Measurements from ENCODE around the gene LPAR6. TPM values are rescaled to one million over a fixed set of nuclear protein-coding genes. Genes with fewer than 3 reads are reported as not detected.

LPAR6 gene
- total RNA-seq, 2 experiments from 2014 or later, result not detected

DNA sequence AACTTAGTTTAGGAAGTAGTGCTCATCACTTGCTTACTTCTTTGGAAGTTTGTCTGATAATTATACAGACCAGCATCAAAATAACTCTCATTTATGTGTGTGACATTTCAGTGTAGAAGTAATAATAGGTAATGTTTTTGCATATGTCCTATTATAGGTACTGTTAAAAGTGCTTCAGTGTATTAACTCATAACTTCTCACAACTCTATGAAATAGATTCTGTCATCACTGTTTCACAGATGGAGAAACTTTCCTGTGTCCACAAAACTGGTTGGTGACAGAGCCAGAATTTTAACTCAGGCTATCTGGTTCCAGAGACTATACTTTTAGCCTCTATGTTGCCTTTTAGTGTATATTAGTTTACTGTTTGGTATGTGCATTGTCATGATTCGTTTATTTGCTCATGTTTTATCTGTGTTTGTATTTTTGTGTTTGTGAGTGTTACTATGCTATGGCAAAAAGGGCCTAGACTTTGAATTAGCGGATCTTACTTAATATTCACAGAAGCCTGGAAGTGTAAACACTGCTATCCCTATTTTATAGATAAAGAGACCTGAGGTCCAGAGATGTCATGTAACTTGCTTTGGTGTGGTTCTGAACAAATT is 12.7 kb downstream of the LPAR6 start:
- CTCF ChIA-PET (ENCODE audit: unreplicated experiment), result no interaction called here
- no peaks in the 10 kb centered on the region for H3K79me2 ChIP-seq (ENCODE audit: insufficient read depth, low read depth, low read length)
- H3K27ac ChIP-seq (ENCODE audit: low read depth, low read length, poor library complexity, severe bottlenecking), result no peak overlapping the region
- BruUV-seq (replicated peaks), result no TSS peak
- no peak overlapping the region for H3K4me3 ChIP-seq (ENCODE audit: low read depth, low read length, poor library complexity, severe bottlenecking)
- H2AFZ ChIP-seq (ENCODE audit: low read length), result no peak overlapping the region
- H3K36me3 ChIP-seq (ENCODE audit: insufficient read depth, low read length), result peaks cover 31% of the 10 kb centered on the region
- H3K9me3 ChIP-seq (ENCODE audit: low read length), result no peaks in the 10 kb centered on the region
- no peaks in the 10 kb centered on the region for H3K9me2 ChIP-seq (ENCODE audit: insufficient read depth, low read length)
- DNase-seq (ENCODE audit: low spot score), result no peak
- POLR2A ChIA-PET, result interaction anchor here (2.7 kb wide), 1 partner anchor 21 kb away, joined by 8 read pairs; no protein-coding TSS in a partner anchor
- H3K4me1 ChIP-seq (ENCODE audit: insufficient read depth, low read length, poor library complexity, severe bottlenecking), result peaks cover 20% of the 10 kb centered on the region
- no peak overlapping the region for H3K4me2 ChIP-seq (ENCODE audit: low read length)
- no peaks in the 10 kb centered on the region for H4K20me1 ChIP-seq (ENCODE audit: insufficient read depth, low read length)
- intact Hi-C loops (cut with micrococcal nuclease; ENCODE audit: unreplicated experiment), result no loop called here
- TF ChIP-seq EZH2phosphoT487 (IDR thresholded peaks at IDR 0.05; ENCODE audit: borderline replicate concordance, low read depth, low read length), result no peak
- TF ChIP-seq, protein P1, sequence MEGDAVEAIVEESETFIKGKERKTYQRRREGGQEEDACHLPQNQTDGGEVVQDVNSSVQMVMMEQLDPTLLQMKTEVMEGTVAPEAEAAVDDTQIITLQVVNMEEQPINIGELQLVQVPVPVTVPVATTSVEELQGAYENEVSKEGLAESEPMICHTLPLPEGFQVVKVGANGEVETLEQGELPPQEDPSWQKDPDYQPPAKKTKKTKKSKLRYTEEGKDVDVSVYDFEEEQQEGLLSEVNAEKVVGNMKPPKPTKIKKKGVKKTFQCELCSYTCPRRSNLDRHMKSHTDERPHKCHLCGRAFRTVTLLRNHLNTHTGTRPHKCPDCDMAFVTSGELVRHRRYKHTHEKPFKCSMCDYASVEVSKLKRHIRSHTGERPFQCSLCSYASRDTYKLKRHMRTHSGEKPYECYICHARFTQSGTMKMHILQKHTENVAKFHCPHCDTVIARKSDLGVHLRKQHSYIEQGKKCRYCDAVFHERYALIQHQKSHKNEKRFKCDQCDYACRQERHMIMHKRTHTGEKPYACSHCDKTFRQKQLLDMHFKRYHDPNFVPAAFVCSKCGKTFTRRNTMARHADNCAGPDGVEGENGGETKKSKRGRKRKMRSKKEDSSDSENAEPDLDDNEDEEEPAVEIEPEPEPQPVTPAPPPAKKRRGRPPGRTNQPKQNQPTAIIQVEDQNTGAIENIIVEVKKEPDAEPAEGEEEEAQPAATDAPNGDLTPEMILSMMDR (conservative IDR thresholded peaks at IDR 0.05; ENCODE audit: low read length), result no peak

DNA sequence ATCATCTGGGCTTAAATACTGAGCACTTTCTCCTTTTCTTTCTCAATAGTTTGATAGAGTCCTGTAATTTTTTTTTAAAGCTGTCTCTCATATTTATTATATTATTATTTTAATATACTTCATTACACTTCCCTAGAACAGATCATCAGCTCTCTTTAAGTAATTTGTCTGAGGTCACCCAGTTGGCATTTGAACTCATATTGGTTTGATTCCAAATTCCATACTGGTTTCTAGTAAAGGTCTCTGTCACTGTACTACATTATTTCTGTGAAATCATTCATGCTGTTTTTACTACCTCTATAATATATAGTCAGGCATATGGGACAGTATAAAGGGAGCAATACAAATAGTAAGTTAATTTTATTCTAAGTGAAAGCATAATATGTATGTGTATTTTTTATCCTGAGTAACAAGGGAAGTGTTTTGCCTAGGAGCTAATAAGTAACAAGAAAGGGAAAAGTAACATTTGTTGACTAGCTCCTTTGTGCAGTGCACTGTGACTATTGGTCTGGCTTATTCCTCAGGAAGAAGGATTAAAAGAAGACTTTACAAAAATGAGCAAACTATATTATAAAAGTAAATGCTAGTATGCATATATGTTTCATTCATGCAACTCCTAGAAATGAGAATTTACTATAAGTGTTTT is 14.3 kb downstream of the LPAR6 start:
- no peak overlapping the region for H3K27ac ChIP-seq (ENCODE audit: low read depth, low read length, poor library complexity, severe bottlenecking)
- H3K4me3 ChIP-seq (ENCODE audit: low read depth, low read length, poor library complexity, severe bottlenecking), result no peak overlapping the region
- H3K4me2 ChIP-seq (ENCODE audit: low read length), result no peak overlapping the region
- intact Hi-C loops (cut with micrococcal nuclease; ENCODE audit: unreplicated experiment), result no loop called here
- H3K36me3 ChIP-seq (ENCODE audit: insufficient read depth, low read length), result peaks cover 46% of the 10 kb centered on the region
- no TSS peak for BruUV-seq (replicated peaks)
- ChIA-PET POLR2A (interaction anchor here (0.6 to 2.7 kb wide), 9 partner anchors 12 to 182 kb away, joined by 3 to 8 read pairs (median 4); partner anchors contain the start of gene LPAR6), CTCF (ENCODE audit: unreplicated experiment) (no interaction called here)
- H3K4me1 ChIP-seq (ENCODE audit: insufficient read depth, low read length, poor library complexity, severe bottlenecking), result peaks cover 20% of the 10 kb centered on the region
- H4K20me1 ChIP-seq (ENCODE audit: insufficient read depth, low read length), result no peaks in the 10 kb centered on the region
- H3K79me2 ChIP-seq (ENCODE audit: insufficient read depth, low read depth, low read length), result no peaks in the 10 kb centered on the region
- no peaks in the 10 kb centered on the region for H3K9me2 ChIP-seq (ENCODE audit: insufficient read depth, low read length)
- no peaks in the 10 kb centered on the region for H3K9me3 ChIP-seq (ENCODE audit: low read length)
- DNase-seq (ENCODE audit: low spot score), result no peak
- TF ChIP-seq, protein P1 (conservative IDR thresholded peaks at IDR 0.05; ENCODE audit: low read length), result no peak
- no peak for TF ChIP-seq EZH2phosphoT487 (IDR thresholded peaks at IDR 0.05; ENCODE audit: borderline replicate concordance, low read depth, low read length)
- no peak overlapping the region for H2AFZ ChIP-seq (ENCODE audit: low read length)

DNA sequence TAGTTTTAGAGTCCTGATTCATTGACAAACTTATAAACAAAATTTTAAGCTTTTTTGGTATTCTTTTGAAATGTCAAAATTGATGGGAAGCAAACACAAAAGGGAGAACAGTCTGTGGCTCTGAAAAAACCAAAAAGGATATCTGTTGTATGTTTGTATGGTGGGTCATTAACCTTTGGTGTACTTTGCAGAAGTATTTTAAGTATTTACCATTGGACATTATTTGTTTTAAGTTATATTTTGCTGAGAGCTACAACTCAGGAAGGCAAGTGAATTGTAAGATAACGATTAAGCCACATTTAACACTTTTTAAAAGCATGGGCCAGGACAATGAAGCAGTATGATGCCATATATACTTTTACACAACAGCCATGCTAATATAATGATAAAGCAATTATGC is 15.2 kb downstream of the LPAR6 start:
- intact Hi-C loops (cut with micrococcal nuclease; ENCODE audit: unreplicated experiment), result no loop called here
- H3K27ac ChIP-seq (ENCODE audit: low read depth, low read length, poor library complexity, severe bottlenecking), result no peak overlapping the region
- no TSS peak for BruUV-seq (replicated peaks)
- H3K9me3 ChIP-seq (ENCODE audit: low read length), result no peaks in the 10 kb centered on the region
- peaks cover 20% of the 10 kb centered on the region for H3K4me1 ChIP-seq (ENCODE audit: insufficient read depth, low read length, poor library complexity, severe bottlenecking)
- no peaks in the 10 kb centered on the region for H3K9me2 ChIP-seq (ENCODE audit: insufficient read depth, low read length)
- H3K79me2 ChIP-seq (ENCODE audit: insufficient read depth, low read depth, low read length), result no peaks in the 10 kb centered on the region
- H4K20me1 ChIP-seq (ENCODE audit: insufficient read depth, low read length), result no peaks in the 10 kb centered on the region
- TF ChIP-seq, protein P1 (conservative IDR thresholded peaks at IDR 0.05; ENCODE audit: low read length), result no peak
- TF ChIP-seq EZH2phosphoT487 (IDR thresholded peaks at IDR 0.05; ENCODE audit: borderline replicate concordance, low read depth, low read length), result no peak
- DNase-seq (ENCODE audit: low spot score), result no peak
- no peak overlapping the region for H3K4me2 ChIP-seq (ENCODE audit: low read length)
- H3K4me3 ChIP-seq (ENCODE audit: low read depth, low read length, poor library complexity, severe bottlenecking), result no peak overlapping the region
- ChIA-PET POLR2A (interaction anchor here (0.6 to 2.7 kb wide), 9 partner anchors 11 to 183 kb away, joined by 3 to 8 read pairs (median 4); partner anchors contain the start of gene LPAR6), CTCF (ENCODE audit: unreplicated experiment) (no interaction called here)
- peaks cover 48% of the 10 kb centered on the region for H3K36me3 ChIP-seq (ENCODE audit: insufficient read depth, low read length)
- no peak overlapping the region for H2AFZ ChIP-seq (ENCODE audit: low read length)
